CD4-positive, alpha-beta T cell (primary cell): ENCODE data around the gene ABCG1. TPM values are rescaled to one million over a fixed set of nuclear protein-coding genes. Genes with fewer than 3 reads are reported as not detected.

Source experiments
- ATAC-seq: fragments of 200-7000 bp; cut with Tn5 transposase; one replicate; pipeline ENCODE4 v1.10.0; 2022; ENCODE audit warnings: mild to moderate bottlenecking; ENCODE audit not compliant: poor library complexity
- CTCF ChIA-PET: fragments of 350-600 bp; sonication (Branson Sonifier 250); formaldehyde crosslinking; loops from one replicate; lab custom pipeline; 2021; ENCODE audit warnings: antibody characterized with exemption, inconsistent platforms; lab: Charles Lee
- POLR2A ChIA-PET: fragments of 350-600 bp; sonication (Branson Sonifier 250); formaldehyde crosslinking; loops from one replicate; lab custom pipeline; 2021; ENCODE audit warnings: antibody characterized with exemption, inconsistent platforms; lab: Charles Lee
- DNase-seq, 14 experiments: peaks; one replicate each; pipeline ENCODE4 v3.0.0-alpha.2; 2013 to 2020; ENCODE audit warnings: mixed read lengths in 2 of 14
- H3K27ac ChIP-seq, 2 donors: one replicate each; pipeline versions ENCODE4 v1.5.1 to v1.7.0; 2013; ENCODE audit warnings: low read length in 2 of 2, low read depth in 1 of 2, mild to moderate bottlenecking in 1 of 2
- H3K27me3 ChIP-seq, 2 experiments: 1 replicate in 1 of 2; 2 replicates in 1 of 2; pipeline versions ENCODE4 v1.6.1 to v1.7.0; 2013; ENCODE audit warnings: low read length in 2 of 2, control low read depth in 1 of 2, mild to moderate bottlenecking in 1 of 2, moderate library complexity in 1 of 2; ENCODE audit not compliant: insufficient read depth in 2 of 2, control insufficient read depth in 1 of 2
- H3K36me3 ChIP-seq: one replicate; pipeline ENCODE4 v1.6.1; 2013; ENCODE audit warnings: low read length, control low read depth; ENCODE audit not compliant: insufficient read depth
- H3K4me1 ChIP-seq: one replicate; pipeline ENCODE4 v1.6.1; 2013; ENCODE audit warnings: low read length, control low read depth; ENCODE audit not compliant: insufficient read depth
- H3K4me3 ChIP-seq: one replicate; pipeline ENCODE4 v1.5.1; 2013; ENCODE audit warnings: mild to moderate bottlenecking, low read length, moderate library complexity
- H3K9me3 ChIP-seq, 2 experiments: 1 replicate in 1 of 2; 2 replicates in 1 of 2; pipeline versions ENCODE4 v1.6.1 to v1.7.0; 2013; ENCODE audit warnings: low read length in 2 of 2, mild to moderate bottlenecking in 2 of 2, control low read depth in 1 of 2, moderate library complexity in 1 of 2; ENCODE audit not compliant: control insufficient read depth in 1 of 2, insufficient read depth in 1 of 2
- H3K27ac Mint-ChIP-seq: one replicate; pipeline ENCODE4 v1.8.0; 2020; ENCODE audit warnings: mixed read lengths
- H3K27me3 Mint-ChIP-seq: one replicate; pipeline ENCODE4 v1.8.0; 2021; ENCODE audit warnings: mixed read lengths
- H3K36me3 Mint-ChIP-seq: one replicate; pipeline ENCODE4 v1.8.0; 2021; ENCODE audit warnings: low read depth, mixed read lengths
- H3K4me1 Mint-ChIP-seq: one replicate; pipeline ENCODE4 v1.8.0; 2021; ENCODE audit warnings: low read depth, mixed read lengths
- H3K4me3 Mint-ChIP-seq: one replicate; pipeline ENCODE4 v1.8.0; 2020; ENCODE audit warnings: mild to moderate bottlenecking, mixed read lengths
- H3K9me3 Mint-ChIP-seq: one replicate; pipeline ENCODE4 v1.8.0; 2020; ENCODE audit warnings: mixed read lengths
- CTCF ChIP-seq: fragments of 200-600 bp; IDR thresholded peaks from one replicate; pipeline ENCODE4 v1.8.0; 2022; ENCODE audit warnings: antibody characterized with exemption, mild to moderate bottlenecking
- intact Hi-C, 2 experiments: fragments of 100-400 bp; cut with DNase I in 1 of 2; cut with micrococcal nuclease in 1 of 2; formaldehyde crosslinking; loops; one replicate each; pipeline versions ENCODE4 v1.15.1 to v1.9.0; 2023 to 2025; cut with DNase I, micrococcal nuclease
- total RNA-seq, 174 experiments: library from RNA in 2 of 174; stranded (reverse) in 2 of 174; gene quantifications; one replicate each; pipeline ENCODE4 v1.2.3 and lab custom pipeline; 2021 to 2026

Gene ABCG1
- total RNA-seq, 2 experiments from 2014 or later: 109 to 116 TPM

- intact Hi-C loops: loop anchor here in 1 of 2 experiments (5.0 kb wide), 1 partner anchor 33 kb away; no protein-coding TSS in a partner anchor
- Histone ChIP-seq H3K27ac (no peak overlapping the region), H3K9me3 (no peaks in the 10 kb centered on the region), H3K4me3 (no peak overlapping the region), H3K36me3 (no peaks in the 10 kb centered on the region), H3K4me1 (peaks cover 35% of the 10 kb centered on the region), H3K27me3 (no peaks in the 10 kb centered on the region)
- TF ChIP-seq CTCF: no peak
- H3K9me3 Mint-ChIP-seq: no peaks in the 10 kb centered on the region
- peak overlapping the region; percentile 60 for H3K27ac Mint-ChIP-seq
- CTCF ChIA-PET: interaction anchor here (0.9 kb wide), 1 partner anchor 11 kb away, joined by 3 read pairs; no protein-coding TSS in a partner anchor
- ATAC-seq (no peak), DNase-seq (no peak)
- H3K4me1 Mint-ChIP-seq: peaks cover 52% of the 10 kb centered on the region
- H3K36me3 Mint-ChIP-seq: peaks cover 35% of the 10 kb centered on the region
- H3K4me3 Mint-ChIP-seq: no peak overlapping the region
- no peaks in the 10 kb centered on the region for H3K27me3 Mint-ChIP-seq
- POLR2A ChIA-PET: no interaction called here
Observed at GRCh38 chr21:42265231-42265812, 46.4 kb downstream of the ABCG1 start.

GRCh38 chr21:42266971-42267556 is 48.1 kb downstream of the ABCG1 start:
- POLR2A ChIA-PET: no interaction called here

DNA sequence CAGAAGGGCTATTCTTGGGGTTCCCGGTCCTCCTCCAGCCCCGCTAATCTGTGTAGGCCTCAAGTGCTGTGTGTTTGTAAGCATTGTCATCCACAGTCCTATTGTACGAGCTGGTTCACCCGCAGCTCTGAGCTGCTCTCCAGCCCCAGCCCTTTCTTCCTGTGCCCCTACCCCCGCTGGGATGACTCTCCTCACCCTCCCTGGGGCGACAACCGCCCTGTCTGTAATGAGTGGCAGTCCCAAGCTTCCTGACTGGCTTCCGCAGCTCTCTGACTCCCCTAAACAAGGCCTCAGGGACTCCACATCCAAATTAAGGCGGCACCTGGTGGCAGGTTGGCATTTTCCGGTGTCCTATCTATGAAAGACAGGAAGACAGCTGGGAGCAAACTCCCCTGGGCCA is 50.4 kb downstream of the ABCG1 start:
- Mint-ChIP-seq H3K4me3 (peak overlapping the region; percentile 12), H3K27ac (peak overlapping the region; percentile 59), H3K27me3 (no peaks in the 10 kb centered on the region), H3K36me3 (peaks cover 53% of the 10 kb centered on the region), H3K4me1 (peaks cover 52% of the 10 kb centered on the region), H3K9me3 (no peaks in the 10 kb centered on the region)
- Histone ChIP-seq H3K27me3 (no peaks in the 10 kb centered on the region), H3K4me1 (peaks cover 35% of the 10 kb centered on the region), H3K27ac (no peak overlapping the region), H3K4me3 (no peak overlapping the region), H3K36me3 (peaks cover 26% of the 10 kb centered on the region), H3K9me3 (no peaks in the 10 kb centered on the region)
- DNase-seq (peak in 2 of 14 experiments; percentile 8 to 37), ATAC-seq (peak; percentile 21)
- no peak for TF ChIP-seq CTCF
- intact Hi-C loops: loop anchor here in 1 of 2 experiments (5.0 kb wide), 1 partner anchor 37 kb away; no protein-coding TSS in a partner anchor
- ChIA-PET CTCF (interaction anchor here (2.1 kb wide), 1 partner anchor 11 kb away, joined by 7 read pairs; no protein-coding TSS in a partner anchor), POLR2A (interaction anchor here (0.6 to 1.2 kb wide), 3 partner anchors 11 to 206 kb away, joined by 3 to 4 read pairs (median 4); no protein-coding TSS in a partner anchor)

More at GRCh38 chr21:42266971-42267556, 48.1 kb downstream of the ABCG1 start:
- H3K27ac ChIP-seq: no peak overlapping the region
- peaks cover 49% of the 10 kb centered on the region for H3K36me3 Mint-ChIP-seq
- H3K4me1 Mint-ChIP-seq: peaks cover 60% of the 10 kb centered on the region
- peaks cover 5% of the 10 kb centered on the region for H3K36me3 ChIP-seq
- CTCF ChIA-PET: no interaction called here
- no peaks in the 10 kb centered on the region for H3K9me3 Mint-ChIP-seq
- ATAC-seq (peak; percentile 7), DNase-seq (peak in 2 of 14 experiments; percentile 10 to 55)
- intact Hi-C loops: loop anchor here in 1 of 2 experiments (5.0 kb wide), 1 partner anchor 35 kb away; no protein-coding TSS in a partner anchor
- no peaks in the 10 kb centered on the region for H3K27me3 Mint-ChIP-seq
- H3K27ac Mint-ChIP-seq: peak overlapping the region; percentile 85
- H3K4me1 ChIP-seq: peaks cover 35% of the 10 kb centered on the region
- H3K4me3 Mint-ChIP-seq: peak overlapping the region; percentile 73
- H3K4me3 ChIP-seq: no peak overlapping the region
- no peaks in the 10 kb centered on the region for H3K27me3 ChIP-seq
- no peak for TF ChIP-seq CTCF
- H3K9me3 ChIP-seq: no peaks in the 10 kb centered on the region
